ENCODE measurements around the gene GNG3. TPM values are rescaled to one million over a fixed set of nuclear protein-coding genes. Genes with fewer than 3 reads are reported as not detected.
"Not testable (repeated sequence)": the region's sequence is repeated elsewhere in the genome, so short reads cannot be mapped to it uniquely, and the experiment has no call there.

GNG3 gene
- total RNA-seq, 1 donor from 2014 or later, result 11.3 TPM

GRCh38 chr11:62694455-62695167 lies 12.9 kb upstream of the GNG3 start:
- Mint-ChIP-seq H3K36me3 (ENCODE audit: low read depth) (peaks cover 15% of the 10 kb centered on the region), H3K27ac (ENCODE audit: unreplicated experiment) (peak overlapping the region; percentile 7), H3K4me3 (peak overlapping the region; percentile 42), H3K9me3 (no peaks in the 10 kb centered on the region), H3K4me1 (peaks cover 12% of the 10 kb centered on the region), H3K27me3 (ENCODE audit: low read depth) (no peaks in the 10 kb centered on the region)
- peak; percentile 74 for DNase-seq (ENCODE audit: low read depth, low spot score)
- peak; percentile 83 for TF ChIP-seq CTCF (conservative IDR thresholded peaks at IDR 0.05)

DNA sequence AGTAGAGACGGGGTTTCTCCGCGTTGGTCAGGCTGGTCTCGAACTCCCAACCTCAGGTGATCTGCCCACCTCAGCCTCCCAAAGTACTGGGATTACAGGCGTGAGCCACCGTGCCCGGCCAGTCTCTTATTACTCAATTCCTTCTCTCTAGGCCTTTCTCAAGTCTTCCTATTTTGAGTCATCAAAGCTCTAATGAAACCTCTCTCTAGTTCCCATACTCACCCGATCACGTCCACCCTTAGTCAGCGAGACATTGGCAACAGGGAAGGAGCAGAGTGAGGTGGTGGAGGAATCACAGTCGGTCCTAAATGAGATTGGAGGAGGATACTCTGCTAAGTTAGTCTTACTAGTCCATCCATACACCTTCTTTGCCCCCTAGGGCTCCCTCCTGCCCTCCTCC lies 5.2 kb upstream of the GNG3 start:
- peaks cover 20% of the 10 kb centered on the region for H3K4me1 Mint-ChIP-seq
- peak overlapping the region; percentile 66 for H3K4me3 Mint-ChIP-seq
- TF ChIP-seq CTCF (conservative IDR thresholded peaks at IDR 0.05), result no peak
- no peak for DNase-seq (ENCODE audit: low read depth, low spot score)
- peaks cover 15% of the 10 kb centered on the region for H3K36me3 Mint-ChIP-seq (ENCODE audit: low read depth)
- H3K27me3 Mint-ChIP-seq (ENCODE audit: low read depth), result peaks cover 5% of the 10 kb centered on the region
- H3K27ac Mint-ChIP-seq (ENCODE audit: unreplicated experiment), result peak overlapping the region; percentile 78
- H3K9me3 Mint-ChIP-seq, result no peaks in the 10 kb centered on the region

DNA sequence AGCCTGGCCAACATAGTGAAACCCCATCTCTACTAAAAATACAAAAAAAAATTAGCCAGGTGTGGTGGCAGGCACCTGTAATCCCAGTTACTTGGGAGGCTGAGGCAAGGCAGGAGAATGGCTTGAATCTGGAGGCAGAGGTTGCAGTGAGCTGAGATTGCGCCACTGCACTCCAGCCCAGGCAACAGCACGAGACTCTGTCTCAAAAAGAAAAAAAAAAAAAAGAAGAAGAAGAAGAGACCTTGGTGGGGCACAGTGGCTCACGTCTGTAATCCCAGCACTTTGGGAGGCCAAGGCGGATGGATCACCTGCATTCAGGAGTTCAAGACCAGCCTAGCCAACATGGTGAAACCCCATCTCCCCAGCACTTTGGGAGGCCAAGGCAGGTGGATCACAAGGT lies 3.6 kb upstream of the GNG3 start:
- not testable (repeated sequence) for DNase-seq (ENCODE audit: low read depth, low spot score); H3K27ac Mint-ChIP-seq (ENCODE audit: unreplicated experiment); H3K9me3 Mint-ChIP-seq; H3K27me3 Mint-ChIP-seq (ENCODE audit: low read depth)
- peaks cover 12% of the 10 kb centered on the region for H3K36me3 Mint-ChIP-seq (ENCODE audit: low read depth)
- peaks cover 33% of the 10 kb centered on the region for H3K4me1 Mint-ChIP-seq
- peak overlapping the region; percentile 34 for H3K4me3 Mint-ChIP-seq

DNA sequence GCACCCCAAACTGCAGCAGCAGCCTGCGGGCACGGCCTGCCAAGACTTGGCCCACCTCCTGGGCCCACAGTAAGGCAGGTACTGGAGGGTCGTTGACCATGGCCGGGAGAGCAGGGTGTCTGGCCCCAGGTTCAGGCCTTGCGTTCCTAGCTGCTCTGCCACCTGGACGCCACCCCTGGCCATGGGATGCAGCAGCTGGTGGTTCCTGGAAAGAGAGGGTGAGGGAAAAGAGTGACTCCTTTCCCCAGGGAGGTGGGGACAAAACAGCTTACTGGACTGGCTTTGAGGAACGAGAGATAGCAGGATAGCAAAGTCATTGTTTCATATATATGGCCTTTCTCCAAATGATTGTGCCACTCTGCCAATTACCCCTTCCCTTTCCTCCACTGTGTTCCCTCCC lies 2.1 kb upstream of the GNG3 start:
- peak overlapping the region; percentile 93 for H3K4me3 Mint-ChIP-seq
- H3K36me3 Mint-ChIP-seq (ENCODE audit: low read depth), result peaks cover 12% of the 10 kb centered on the region
- DNase-seq (ENCODE audit: low read depth, low spot score), result no peak
- TF ChIP-seq CTCF (conservative IDR thresholded peaks at IDR 0.05), result no peak
- H3K4me1 Mint-ChIP-seq, result peaks cover 48% of the 10 kb centered on the region
- H3K27ac Mint-ChIP-seq (ENCODE audit: unreplicated experiment), result peak overlapping the region; percentile 95
- peaks cover 10% of the 10 kb centered on the region for H3K27me3 Mint-ChIP-seq (ENCODE audit: low read depth)
- H3K9me3 Mint-ChIP-seq, result no peaks in the 10 kb centered on the region

- H3K4me3 Mint-ChIP-seq, result peak overlapping the region; percentile 93
- peaks cover 10% of the 10 kb centered on the region for H3K27me3 Mint-ChIP-seq (ENCODE audit: low read depth)
- no peaks in the 10 kb centered on the region for H3K9me3 Mint-ChIP-seq
- H3K36me3 Mint-ChIP-seq (ENCODE audit: low read depth), result peaks cover 12% of the 10 kb centered on the region
- DNase-seq (ENCODE audit: low read depth, low spot score), result peak; percentile 90
- H3K27ac Mint-ChIP-seq (ENCODE audit: unreplicated experiment), result peak overlapping the region; percentile 98
- TF ChIP-seq CTCF (conservative IDR thresholded peaks at IDR 0.05), result no peak
- H3K4me1 Mint-ChIP-seq, result peaks cover 51% of the 10 kb centered on the region
These were observed 1.3 kb upstream of the GNG3 start for GRCh38 chr11:62705880-62706849.
